ENCODE measurements around the gene ZDHHC18. TPM values are rescaled to one million over a fixed set of nuclear protein-coding genes. Genes with fewer than 3 reads are reported as not detected.
"Not testable (repeated sequence)": the region's sequence is repeated elsewhere in the genome, so short reads cannot be mapped to it uniquely, and the experiment has no call there.

Gene ZDHHC18
- polyA plus RNA-seq, 1 donor from 2014 or later, result 4.3 TPM

DNA sequence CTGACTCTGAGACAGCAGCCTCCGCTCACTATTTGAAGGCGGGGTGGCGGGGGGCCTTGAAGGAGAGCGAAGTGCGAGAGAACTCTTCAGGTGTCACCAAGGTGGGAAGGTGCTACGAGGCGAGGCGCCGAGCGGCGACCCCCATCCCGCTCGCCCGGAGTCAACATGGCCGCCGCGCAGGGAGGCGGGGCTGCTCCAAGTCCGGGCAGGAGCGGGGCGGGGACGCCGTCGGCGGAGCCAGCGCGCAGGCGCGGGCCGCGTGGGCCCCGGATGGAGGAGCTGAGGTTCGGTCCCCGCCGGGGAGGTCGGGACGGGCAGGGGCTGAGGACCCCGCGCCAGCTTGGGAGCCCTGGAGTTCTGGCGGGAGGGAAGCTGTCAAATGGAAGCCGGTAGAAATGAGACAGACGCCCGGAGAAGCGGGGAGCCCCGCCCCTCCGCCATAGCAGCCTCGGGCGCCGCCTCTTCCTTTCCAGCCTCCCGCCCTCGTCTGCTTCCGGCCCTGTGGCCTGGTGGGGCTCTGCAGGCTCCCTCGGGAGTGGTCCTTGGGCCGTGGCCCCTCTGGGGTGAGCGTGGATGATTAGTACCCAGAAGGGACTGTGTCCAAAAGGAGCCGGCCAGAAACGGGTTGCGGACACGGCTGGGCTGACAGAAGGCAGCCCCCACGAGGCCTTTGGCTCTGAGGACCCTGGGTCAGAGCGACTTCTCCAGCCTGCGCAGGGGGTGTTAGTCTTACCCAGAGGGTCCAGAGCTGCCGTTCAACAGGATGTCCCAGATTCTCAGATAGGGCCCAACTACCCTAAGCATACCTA, 38.6 kb upstream of the ZDHHC18 start, which contains the start of gene PIGV:
Gene PIGV, plus strand, starts transcription at position 245 of the 809 bp plus-strand sequence. CDS start 2,866 bp downstream, outside the sequence.
- Mint-ChIP-seq H3K9me3 (no peaks in the 10 kb centered on the region), H3K27ac (peak within 1 kb of the TSS; percentile 94 to 99 (median 97)), H3K4me3 (peak within 1 kb of the TSS; percentile 94 to 99 (median 98)), H3K4me1 (peaks cover 29 to 52% (median 48%) of the 10 kb centered on the region in 3 donors), H3K36me3 (peaks cover 6% of the 10 kb centered on the region), H3K27me3 (peaks cover 1% of the 10 kb centered on the region)

DNA sequence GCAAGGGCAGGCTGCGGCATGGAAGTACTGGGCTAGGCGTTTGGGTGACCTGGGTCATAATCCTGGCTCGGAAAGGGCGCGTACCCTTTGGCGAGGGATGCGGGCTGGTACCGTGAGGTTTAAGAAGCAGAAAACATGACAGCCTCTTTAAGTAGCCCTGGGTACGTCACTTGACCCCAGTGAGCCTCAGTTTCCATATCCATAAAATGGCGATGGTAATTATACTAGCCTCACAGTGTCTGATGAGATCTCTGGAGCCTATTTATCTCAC, 38.0 kb upstream of the ZDHHC18 start:
- H3K4me1 Mint-ChIP-seq, result peaks cover 29 to 47% (median 45%) of the 10 kb centered on the region in 3 donors
- H3K27me3 Mint-ChIP-seq, result peaks cover 1% of the 10 kb centered on the region
- H3K9me3 Mint-ChIP-seq, result no peaks in the 10 kb centered on the region
- peak overlapping the region; percentile 94 to 99 (median 97) for H3K27ac Mint-ChIP-seq
- peaks cover 6% of the 10 kb centered on the region for H3K36me3 Mint-ChIP-seq
- peak overlapping the region; percentile 94 to 99 (median 98) for H3K4me3 Mint-ChIP-seq

DNA sequence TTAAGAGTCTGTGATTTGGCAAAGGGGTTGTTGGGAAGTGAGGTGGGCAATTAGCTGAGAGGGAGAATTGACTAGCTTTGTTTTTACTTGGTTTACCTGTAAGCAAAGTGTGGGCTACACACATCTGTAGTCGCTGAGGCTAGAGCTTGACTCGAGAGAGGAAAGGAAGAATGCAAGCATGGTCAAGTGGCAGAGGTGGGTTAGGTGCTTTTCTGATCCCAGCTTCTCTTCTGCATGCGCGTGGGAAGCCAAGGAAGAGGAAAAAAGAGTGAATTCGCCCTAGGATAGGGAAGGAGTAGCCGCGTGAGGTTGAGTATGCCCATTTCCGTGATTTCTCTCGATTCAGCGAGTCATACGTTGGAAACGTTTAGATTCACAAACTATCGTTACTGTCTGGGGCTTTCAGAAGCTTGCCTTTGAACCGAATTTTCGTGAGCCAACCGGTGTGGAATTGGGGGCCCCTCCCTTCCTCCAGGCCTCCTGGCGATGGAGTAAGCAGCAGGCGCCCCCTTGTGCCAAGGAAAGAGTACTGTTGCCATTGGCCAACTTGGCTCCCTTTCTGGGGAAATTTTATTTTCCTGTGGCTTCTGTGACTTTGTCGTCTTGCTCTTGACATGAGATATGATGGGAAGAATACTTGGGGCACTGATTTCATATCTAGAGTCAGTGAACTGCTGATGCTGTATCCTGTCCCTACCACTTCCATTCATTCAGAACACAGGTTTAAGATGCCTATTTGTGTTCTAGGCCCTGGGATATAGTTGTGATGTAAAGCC, 37.5 kb upstream of the ZDHHC18 start:
- peaks cover 1% of the 10 kb centered on the region for H3K27me3 Mint-ChIP-seq
- peak overlapping the region; percentile 58 to 99 (median 94) for H3K27ac Mint-ChIP-seq
- H3K4me1 Mint-ChIP-seq, result peaks cover 27 to 47% (median 42%) of the 10 kb centered on the region in 3 donors
- peak overlapping the region; percentile 94 to 99 (median 98) for H3K4me3 Mint-ChIP-seq
- peaks cover 8% of the 10 kb centered on the region for H3K36me3 Mint-ChIP-seq
- no peaks in the 10 kb centered on the region for H3K9me3 Mint-ChIP-seq

DNA sequence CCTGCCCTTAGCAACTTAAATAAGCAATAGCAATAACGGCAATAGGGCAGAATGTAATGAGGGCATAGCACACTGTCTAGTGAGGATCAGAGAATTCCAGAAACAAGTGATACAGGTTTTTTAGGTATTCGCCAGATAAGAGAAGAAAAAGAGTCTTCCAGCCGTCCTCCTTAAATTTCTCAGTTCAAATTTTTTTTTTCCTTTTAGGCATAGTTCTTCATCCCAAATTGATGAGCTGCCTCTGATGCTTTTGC, 36.9 kb upstream of the ZDHHC18 start:
- H3K4me3 Mint-ChIP-seq, result peak overlapping the region in 2 of 4 donors; percentile 94 to 99

DNA sequence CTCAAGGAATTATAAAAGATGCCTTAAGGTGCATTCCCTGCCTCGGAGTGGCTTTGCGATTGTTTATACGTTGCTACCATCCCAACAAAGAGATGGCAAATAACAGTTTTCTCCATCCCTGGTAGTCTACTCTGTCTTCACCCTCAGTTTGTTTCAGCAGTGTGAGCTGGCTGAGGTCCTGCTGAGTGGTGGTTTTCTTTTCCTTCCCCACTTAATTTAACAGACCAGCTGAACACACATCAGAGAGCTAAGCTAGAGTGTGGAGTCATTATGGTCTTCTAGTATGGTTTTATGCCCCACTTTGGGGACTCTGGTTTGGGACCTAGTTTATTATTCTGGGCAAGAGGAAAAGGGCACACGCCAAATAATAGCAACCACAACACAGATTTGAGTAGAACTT, 36.6 kb upstream of the ZDHHC18 start:
- H3K36me3 Mint-ChIP-seq, result peaks cover 13% of the 10 kb centered on the region
- peak overlapping the region in 1 of 3 donors; percentile 94 for H3K27ac Mint-ChIP-seq
- H3K9me3 Mint-ChIP-seq, result no peaks in the 10 kb centered on the region
- peaks cover 27 to 44% (median 39%) of the 10 kb centered on the region in 3 donors for H3K4me1 Mint-ChIP-seq
- H3K27me3 Mint-ChIP-seq, result peaks cover 1% of the 10 kb centered on the region
- H3K4me3 Mint-ChIP-seq, result peak overlapping the region in 1 of 4 donors; percentile 94

More for the DNA sequence above, 36.9 kb upstream of the ZDHHC18 start:
- Mint-ChIP-seq H3K27ac (peak overlapping the region in 1 of 3 donors; percentile 94), H3K9me3 (no peaks in the 10 kb centered on the region), H3K27me3 (peaks cover 1% of the 10 kb centered on the region), H3K4me1 (peaks cover 27 to 47% (median 42%) of the 10 kb centered on the region in 3 donors), H3K36me3 (peaks cover 13% of the 10 kb centered on the region)

DNA sequence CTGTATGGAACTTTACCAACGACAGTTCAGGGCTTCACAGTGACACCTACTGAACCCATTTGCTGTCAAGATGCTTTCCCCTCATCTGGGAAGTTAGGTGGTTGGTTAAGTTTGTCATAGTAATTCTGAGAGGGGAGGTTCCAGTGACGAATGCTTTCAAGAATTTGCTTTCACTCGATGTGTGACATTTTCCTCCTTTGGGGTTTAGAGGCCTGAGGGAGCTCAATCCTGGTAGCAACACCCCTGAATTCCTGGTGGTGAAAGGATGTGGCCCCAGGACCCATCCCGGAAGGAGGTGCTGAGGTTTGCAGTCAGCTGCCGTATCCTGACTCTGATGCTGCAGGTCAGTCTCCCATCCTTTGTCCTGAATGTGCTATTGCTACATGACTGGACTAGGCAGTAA, 35.9 kb upstream of the ZDHHC18 start:
- Mint-ChIP-seq H3K4me3 (peak overlapping the region in 1 of 4 donors; percentile 61), H3K9me3 (no peaks in the 10 kb centered on the region), H3K27me3 (peaks cover 1% of the 10 kb centered on the region), H3K27ac (peak overlapping the region in 1 of 3 donors; percentile 94), H3K36me3 (peaks cover 13% of the 10 kb centered on the region), H3K4me1 (peaks cover 24 to 38% (median 34%) of the 10 kb centered on the region in 3 donors)

DNA sequence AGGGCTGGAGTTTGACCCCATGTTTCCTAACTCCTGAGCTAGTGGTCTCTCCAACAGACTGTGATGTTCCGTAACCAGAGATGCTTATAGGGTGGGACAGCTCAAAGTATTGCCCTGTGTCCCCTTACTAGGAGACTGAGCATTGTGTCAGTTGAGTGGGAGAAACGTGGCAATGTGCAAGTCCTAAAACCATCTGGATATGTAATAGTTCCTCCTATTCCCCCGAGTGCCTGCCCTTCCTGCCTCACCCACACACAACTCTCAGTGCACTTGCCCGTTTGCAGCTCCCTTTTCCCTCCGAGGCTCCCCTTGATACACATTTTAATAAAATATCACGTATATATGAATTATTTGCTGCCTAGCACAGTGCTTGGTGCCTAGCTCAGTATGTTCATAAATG, 35.3 kb upstream of the ZDHHC18 start:
- Mint-ChIP-seq H3K4me3 (peak overlapping the region in 1 of 4 donors; percentile 61), H3K27ac (no peak overlapping the region), H3K4me1 (peaks cover 18 to 32% (median 28%) of the 10 kb centered on the region in 3 donors), H3K36me3 (peaks cover 13% of the 10 kb centered on the region), H3K27me3 (peaks cover 1% of the 10 kb centered on the region), H3K9me3 (no peaks in the 10 kb centered on the region)

DNA sequence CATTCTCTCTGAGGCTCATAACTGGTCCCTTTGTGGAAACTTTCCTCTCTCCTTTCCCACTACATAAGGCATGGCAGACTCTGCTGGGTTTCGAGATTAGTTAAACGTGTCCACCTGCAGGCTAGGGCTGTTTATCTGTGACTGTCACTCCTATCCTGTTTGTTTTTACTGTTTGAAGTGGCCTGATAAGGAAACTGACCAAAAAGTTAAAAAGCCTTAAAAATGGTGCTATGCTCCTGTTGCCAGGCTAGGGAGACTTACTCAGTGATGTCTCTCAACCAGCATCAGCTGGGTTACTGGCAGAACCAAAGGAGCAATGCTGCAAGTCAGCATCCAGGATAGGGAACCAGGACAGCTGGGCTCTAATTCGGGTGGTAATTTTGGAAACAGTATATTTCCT, 34.9 kb upstream of the ZDHHC18 start:
- Mint-ChIP-seq H3K9me3 (no peaks in the 10 kb centered on the region), H3K4me1 (peaks cover 13 to 27% (median 24%) of the 10 kb centered on the region in 3 donors)

DNA sequence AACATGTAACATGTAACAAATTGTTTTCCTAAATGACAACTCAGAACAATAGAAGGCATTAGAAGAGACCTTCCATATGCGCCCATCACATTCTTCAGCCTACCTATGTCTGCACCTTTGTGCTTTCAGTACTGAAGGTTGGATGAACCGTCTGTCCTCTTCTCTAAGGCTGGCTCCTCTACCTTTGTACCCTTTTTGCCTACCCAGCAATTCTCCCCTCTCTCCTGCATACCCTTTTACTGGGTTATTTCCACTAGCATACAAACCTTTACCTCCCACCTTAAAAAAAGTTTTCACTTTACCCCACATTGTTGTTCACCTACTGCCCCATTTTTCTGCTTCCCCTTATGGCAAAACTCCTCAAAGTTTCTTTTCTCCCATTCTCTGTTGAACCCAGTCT, 33.6 kb upstream of the ZDHHC18 start:
- peaks cover 13% of the 10 kb centered on the region for H3K36me3 Mint-ChIP-seq

More for the DNA sequence above, 34.9 kb upstream of the ZDHHC18 start:
- peaks cover 13% of the 10 kb centered on the region for H3K36me3 Mint-ChIP-seq
- peaks cover 1% of the 10 kb centered on the region for H3K27me3 Mint-ChIP-seq
- no peak overlapping the region for H3K27ac Mint-ChIP-seq
- H3K4me3 Mint-ChIP-seq, result peak overlapping the region in 1 of 4 donors; percentile 61

DNA sequence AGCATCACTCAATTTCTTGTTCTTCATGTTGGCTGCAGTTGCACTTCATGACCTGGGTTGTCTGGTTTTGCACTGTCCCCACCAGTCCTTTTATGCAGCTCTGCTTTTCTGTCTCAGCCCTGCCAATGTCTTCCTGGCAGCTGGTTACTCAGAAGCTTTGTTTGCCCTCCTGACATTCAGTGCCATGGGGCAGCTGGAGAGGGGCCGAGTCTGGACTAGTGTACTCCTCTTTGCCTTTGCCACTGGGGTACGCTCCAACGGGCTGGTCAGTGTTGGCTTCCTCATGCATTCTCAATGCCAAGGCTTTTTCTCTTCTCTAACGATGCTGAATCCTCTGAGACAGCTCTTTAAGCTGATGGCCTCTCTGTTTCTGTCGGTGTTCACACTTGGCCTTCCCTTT, 32.1 kb upstream of the ZDHHC18 start:
- no peaks in the 10 kb centered on the region for H3K9me3 Mint-ChIP-seq
- no peak overlapping the region for H3K4me3 Mint-ChIP-seq
- no peak overlapping the region for H3K27ac Mint-ChIP-seq
- peaks cover 11% of the 10 kb centered on the region for H3K36me3 Mint-ChIP-seq
- H3K27me3 Mint-ChIP-seq, result no peaks in the 10 kb centered on the region
- H3K4me1 Mint-ChIP-seq, result peaks cover 3 to 12% (median 10%) of the 10 kb centered on the region in 3 donors

More for the DNA sequence above, 33.6 kb upstream of the ZDHHC18 start:
- Mint-ChIP-seq H3K4me1 (peaks cover 9 to 19% (median 17%) of the 10 kb centered on the region in 3 donors), H3K4me3 (peak overlapping the region in 1 of 4 donors; percentile 48), H3K9me3 (no peaks in the 10 kb centered on the region), H3K27ac (no peak overlapping the region), H3K27me3 (no peaks in the 10 kb centered on the region)

DNA sequence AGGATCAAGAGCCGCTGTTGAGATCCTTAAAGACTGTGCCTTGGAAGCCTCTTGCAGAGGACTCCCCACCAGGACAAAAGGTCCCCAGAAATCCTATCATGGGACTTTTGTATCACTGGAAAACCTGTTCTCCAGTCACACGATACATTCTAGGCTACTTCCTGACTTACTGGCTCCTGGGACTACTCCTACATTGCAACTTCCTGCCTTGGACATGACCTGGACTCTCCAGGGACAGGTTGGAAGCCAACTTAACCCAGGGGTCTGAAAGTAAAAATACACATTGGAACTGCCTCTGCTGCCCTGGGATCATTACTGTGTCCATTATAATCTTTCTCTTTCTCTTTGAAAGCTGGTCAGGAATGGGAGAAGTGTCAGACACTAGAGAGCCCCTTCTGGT, 28.9 kb upstream of the ZDHHC18 start:
- H3K4me1 Mint-ChIP-seq, result peaks cover 7 to 14% (median 12%) of the 10 kb centered on the region in 3 donors
- no peak overlapping the region for H3K27ac Mint-ChIP-seq
- no peaks in the 10 kb centered on the region for H3K9me3 Mint-ChIP-seq
- peaks cover 9% of the 10 kb centered on the region for H3K36me3 Mint-ChIP-seq
- H3K27me3 Mint-ChIP-seq, result no peaks in the 10 kb centered on the region
- no peak overlapping the region for H3K4me3 Mint-ChIP-seq

DNA sequence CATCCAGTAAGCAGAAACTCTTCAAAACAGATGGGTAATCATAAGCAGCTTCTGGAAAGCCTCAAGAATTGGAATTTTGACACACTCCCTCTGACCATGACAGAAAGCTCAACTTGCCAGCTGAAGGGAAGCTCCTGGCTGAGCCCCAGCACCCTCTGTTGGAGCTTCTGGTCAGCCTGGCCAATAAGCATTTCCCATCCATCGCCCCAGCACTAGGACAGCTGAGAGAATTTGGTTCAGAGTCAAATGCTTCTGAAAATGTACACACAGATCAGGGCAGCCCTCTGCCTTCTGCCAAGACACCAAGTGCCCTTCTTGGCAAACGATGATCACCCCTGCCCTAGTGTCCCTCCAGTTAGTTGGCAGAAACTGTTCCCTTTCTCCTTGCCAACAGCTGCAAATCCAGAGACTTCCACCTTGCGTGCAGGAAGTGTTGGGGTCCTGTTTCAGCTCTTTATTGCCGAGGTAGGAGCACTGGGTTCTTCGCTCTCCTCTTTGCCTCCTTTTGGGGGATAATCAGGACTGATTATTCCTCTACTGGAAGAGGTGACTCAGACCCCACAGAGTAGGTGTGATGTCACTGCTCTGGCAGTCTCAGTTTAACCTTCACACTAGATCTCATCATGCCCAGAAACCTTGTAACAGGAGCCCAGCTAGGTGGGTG, 26.9 kb upstream of the ZDHHC18 start:
- no peaks in the 10 kb centered on the region for H3K36me3 Mint-ChIP-seq
- no peaks in the 10 kb centered on the region for H3K9me3 Mint-ChIP-seq
- H3K4me1 Mint-ChIP-seq, result peaks cover 7 to 13% (median 12%) of the 10 kb centered on the region in 3 donors
- no peaks in the 10 kb centered on the region for H3K27me3 Mint-ChIP-seq
- H3K27ac Mint-ChIP-seq, result peak overlapping the region in 2 of 3 donors; percentile 70 to 86
- H3K4me3 Mint-ChIP-seq, result no peak overlapping the region

DNA sequence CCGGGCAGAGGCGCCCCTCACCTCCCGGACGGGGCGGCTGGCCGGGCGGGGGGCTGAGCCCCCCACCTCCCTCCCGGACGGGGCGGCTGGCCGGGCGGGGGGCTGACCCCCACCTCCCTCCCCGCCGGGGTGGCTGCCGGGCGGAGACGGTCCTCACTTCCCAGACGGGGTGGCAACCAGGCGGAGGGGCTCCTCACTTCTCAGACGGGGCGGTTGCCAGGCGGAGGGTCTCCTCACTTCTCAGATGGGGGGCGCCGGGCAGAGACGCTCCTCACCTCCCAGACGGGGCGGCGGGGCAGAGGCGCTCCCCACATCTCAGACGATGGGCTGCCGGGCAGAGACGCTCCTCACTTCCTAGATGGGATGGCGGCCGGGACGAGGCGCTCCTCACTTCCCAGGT, 22.6 kb upstream of the ZDHHC18 start:
- not testable (repeated sequence) for H3K27ac Mint-ChIP-seq, H3K4me3 Mint-ChIP-seq, H3K36me3 Mint-ChIP-seq, H3K27me3 Mint-ChIP-seq, H3K9me3 Mint-ChIP-seq
- peaks cover 7 to 16% (median 12%) of the 10 kb centered on the region in 3 donors for H3K4me1 Mint-ChIP-seq

DNA sequence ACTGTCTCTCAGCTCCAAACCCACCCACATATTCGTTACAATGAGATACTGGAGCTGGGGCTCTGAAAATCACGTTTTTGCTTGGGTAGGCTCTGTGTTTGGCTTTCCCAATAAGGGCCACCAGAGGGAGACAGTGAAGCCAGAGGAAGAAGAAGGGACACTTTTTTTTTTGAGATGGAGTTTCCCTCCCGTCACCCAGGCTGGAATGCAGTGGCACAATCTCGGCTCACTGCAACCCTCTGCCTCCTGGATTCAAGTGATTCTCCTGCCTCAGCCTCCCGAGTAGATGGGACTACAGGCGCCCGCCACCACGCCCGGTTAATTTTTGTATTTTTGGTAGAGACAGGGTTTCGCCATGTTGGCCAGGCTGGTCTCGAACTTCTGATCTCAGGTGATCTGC, 16.4 kb upstream of the ZDHHC18 start:
- not testable (repeated sequence) for H3K36me3 Mint-ChIP-seq, H3K4me1 Mint-ChIP-seq, H3K27me3 Mint-ChIP-seq, H3K9me3 Mint-ChIP-seq
- peak overlapping the region in 1 of 4 donors; percentile 23 for H3K4me3 Mint-ChIP-seq
- H3K27ac Mint-ChIP-seq, result peak overlapping the region in 1 of 3 donors; percentile 88

DNA sequence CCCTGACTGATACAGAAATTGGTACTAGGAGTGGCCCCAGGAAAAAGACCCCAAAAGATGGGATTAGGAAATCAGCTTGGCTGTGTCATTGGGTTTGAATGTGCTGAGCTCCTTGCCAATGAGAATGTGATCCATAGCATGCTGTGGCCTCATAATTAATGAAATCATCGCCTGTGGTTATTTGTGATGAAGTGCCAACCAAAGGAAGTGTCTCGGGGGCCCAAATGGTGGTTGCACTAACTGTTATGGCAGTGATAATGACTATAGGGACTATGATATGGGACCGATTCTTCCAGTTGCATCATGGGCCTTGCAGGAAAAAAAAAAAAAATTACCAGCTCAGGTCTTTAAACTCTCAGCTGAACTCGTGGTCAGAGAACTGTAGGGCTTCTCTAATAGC, 15.4 kb upstream of the ZDHHC18 start:
- no peaks in the 10 kb centered on the region for H3K36me3 Mint-ChIP-seq
- peaks cover 0 to 4% (median 3%) of the 10 kb centered on the region in 3 donors for H3K4me1 Mint-ChIP-seq
- peak overlapping the region in 1 of 3 donors; percentile 46 for H3K27ac Mint-ChIP-seq

More for the DNA sequence above, 15.4 kb upstream of the ZDHHC18 start:
- Mint-ChIP-seq H3K27me3 (no peaks in the 10 kb centered on the region), H3K9me3 (no peaks in the 10 kb centered on the region), H3K4me3 (no peak overlapping the region)

Measured in IgD-negative memory B cell (primary cell).